ENCODE data around the gene ERICH6B.

GRCh38 chr13:45576466-45576865 lies 39.1 kb downstream of the ERICH6B start:
- TF ChIP-seq CTCF (IDR thresholded peaks at IDR 0.05; ENCODE audit: insufficient read depth, low read length) = no peak
- TF ChIP-seq POLR2AphosphoS5 (IDR thresholded peaks at IDR 0.05; ENCODE audit: low read depth) = no peak
- no peak for TF ChIP-seq REST (IDR thresholded peaks at IDR 0.05; ENCODE audit: insufficient replicate concordance, low read depth)
- TF ChIP-seq SPI1 (IDR thresholded peaks at IDR 0.05; ENCODE audit: borderline replicate concordance, low read depth) = no peak
- no peak for TF ChIP-seq GABPA (IDR thresholded peaks at IDR 0.05; ENCODE audit: low read depth)
